ENCODE measurements around the gene PKIG. TPM values are rescaled to one million over a fixed set of nuclear protein-coding genes. Genes with fewer than 3 reads are reported as not detected.

PKIG gene
- total RNA-seq, 4 donors from 2014 or later, result 70.2 to 98.0 (median 77.7) TPM

GRCh38 chr20:44642203-44643153 is 60.1 kb downstream of the PKIG start:
- no peak for TF ChIP-seq CTCF (IDR thresholded peaks at IDR 0.05; ENCODE audit: low read depth)

- TF ChIP-seq CTCF (IDR thresholded peaks at IDR 0.05; ENCODE audit: low read depth), result no peak
Observed at GRCh38 chr20:44643154-44643519, 60.8 kb downstream of the PKIG start.

DNA sequence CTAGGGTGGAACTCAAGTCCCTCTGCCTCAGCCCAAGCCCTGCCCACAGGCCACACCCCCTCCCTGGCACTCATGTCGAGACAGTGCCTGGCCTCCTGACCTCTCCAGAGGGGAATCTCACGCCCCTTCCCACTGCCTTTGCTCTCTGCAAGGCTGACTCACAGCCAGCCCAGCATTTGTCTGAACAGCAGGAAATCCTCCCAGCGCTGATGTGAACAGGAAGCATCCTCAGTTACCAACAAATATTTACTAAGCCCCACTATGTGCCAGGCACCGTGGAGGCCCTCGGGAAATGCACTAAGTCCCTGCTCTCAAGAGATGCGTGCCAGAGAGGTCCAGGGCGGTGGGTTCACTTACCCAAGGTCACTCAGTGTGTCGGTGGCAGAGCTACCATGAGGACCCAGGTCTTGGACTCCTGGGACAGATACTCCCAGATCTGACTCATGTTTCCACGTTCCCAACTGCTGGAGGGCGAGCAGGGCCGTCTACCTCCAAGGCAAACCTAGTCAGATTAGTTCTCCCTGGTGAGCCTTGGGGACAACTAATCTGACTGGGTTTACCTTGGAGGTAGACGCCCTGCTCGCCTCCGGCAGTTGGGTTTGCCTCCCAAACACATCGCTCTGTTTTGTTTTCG is 61.3 kb downstream of the PKIG start:
- no peak for TF ChIP-seq CTCF (IDR thresholded peaks at IDR 0.05; ENCODE audit: low read depth)

GRCh38 chr20:44644230-44644617 is 61.8 kb downstream of the PKIG start:
- TF ChIP-seq CTCF (IDR thresholded peaks at IDR 0.05; ENCODE audit: low read depth), result no peak

DNA sequence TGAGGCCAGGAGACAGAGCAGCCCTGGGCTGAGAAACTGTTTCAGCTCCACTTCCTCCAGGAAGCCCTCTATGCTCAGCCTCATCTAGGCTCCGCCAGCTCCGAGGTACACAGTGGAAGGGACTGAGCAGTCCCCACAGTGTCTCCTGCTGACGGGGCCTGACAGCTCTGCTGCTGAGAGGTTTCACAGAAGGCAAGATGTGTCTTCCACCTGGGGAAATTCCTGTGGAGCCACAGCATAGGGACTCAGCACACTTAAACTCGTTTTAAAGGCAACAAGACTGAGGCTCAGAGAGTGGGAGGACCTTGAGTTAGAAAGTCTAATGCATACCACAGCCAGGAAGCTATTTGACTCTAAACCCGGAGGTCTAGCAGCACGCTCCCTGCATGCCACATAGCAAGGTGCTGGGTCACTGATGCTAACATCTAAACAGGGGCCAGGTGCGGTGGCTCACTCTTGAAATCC is 62.3 kb downstream of the PKIG start:
- TF ChIP-seq CTCF (IDR thresholded peaks at IDR 0.05; ENCODE audit: low read depth), result no peak

GRCh38 chr20:44646023-44646640 is 63.8 kb downstream of the PKIG start:
- no peak for TF ChIP-seq CTCF (IDR thresholded peaks at IDR 0.05; ENCODE audit: low read depth)

Measured in subcutaneous adipose tissue (tissue), 4 donors.